Amygdala (tissue), 56 donors: ENCODE data around the gene RRP1B.
"Not testable (repeated sequence)": the region's sequence is repeated elsewhere in the genome, so short reads cannot be mapped to it uniquely, and the experiment has no call there.

Source experiments
- DNase-seq, 56 donors: peaks; one replicate each; lab custom pipeline; 2025; lab: John Stamatoyannopoulos, UW

Gene RRP1B

DNA sequence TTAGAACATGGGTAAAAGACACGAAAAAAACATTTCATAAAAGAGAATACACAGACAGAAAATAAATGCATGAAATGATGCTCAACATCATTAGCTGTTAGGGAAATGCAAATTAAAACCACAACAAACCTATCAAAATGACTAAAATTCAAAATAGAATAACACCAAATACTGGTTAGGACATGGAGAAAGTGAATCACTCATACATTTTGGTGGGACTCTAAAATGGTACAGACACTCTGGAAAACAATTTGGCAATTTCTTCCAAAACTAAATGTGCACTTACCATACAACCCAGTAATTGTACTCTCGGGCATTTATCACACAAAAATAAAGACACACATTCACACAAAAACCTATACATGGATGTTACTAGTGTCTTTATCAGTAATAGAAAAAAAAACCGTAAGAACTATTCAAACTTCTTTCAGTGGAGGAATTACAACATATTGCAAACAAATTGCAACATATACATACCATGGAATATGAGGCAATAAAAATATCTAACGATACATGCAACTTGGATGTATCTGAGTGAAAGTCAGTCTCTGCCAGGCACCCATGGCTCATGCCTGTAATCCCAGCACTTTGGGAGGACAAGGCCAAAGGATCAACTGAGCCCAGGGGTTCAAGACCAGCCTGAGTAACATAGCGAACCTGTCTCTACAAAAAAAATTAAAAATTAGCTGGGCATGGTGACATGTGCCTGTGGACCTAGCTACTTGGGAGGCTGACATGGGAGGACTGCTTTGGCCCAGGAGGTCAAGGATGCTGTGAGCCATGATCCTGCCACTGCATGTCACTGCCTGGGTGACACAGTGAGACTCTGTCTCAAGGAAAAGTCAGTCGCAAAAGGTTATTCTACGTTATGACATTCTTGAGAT is 19.6 kb upstream of the RRP1B start:
- no peak for DNase-seq

DNA sequence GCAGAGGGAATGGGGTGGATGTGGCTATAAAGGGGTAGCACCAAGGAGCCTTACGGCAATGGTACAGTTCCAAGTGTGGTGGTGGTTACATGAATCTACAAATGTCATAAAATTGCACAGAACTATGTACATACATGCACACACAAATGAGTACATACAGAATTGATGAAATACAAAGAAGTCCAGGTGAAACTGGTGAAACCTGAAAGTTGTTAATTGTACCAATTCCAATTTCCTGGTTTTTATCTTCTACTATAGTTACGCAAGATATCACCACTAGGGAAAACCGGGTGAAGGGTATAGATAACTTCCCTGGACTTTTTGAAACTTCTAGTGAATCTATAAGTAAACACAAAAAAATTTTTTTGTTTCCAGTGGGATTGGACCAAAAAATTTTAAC is 19.0 kb upstream of the RRP1B start:
- DNase-seq, result no peak

- DNase-seq, result no peak
Observed at GRCh38 chr21:43643193-43643592, 16.2 kb upstream of the RRP1B start.

DNA sequence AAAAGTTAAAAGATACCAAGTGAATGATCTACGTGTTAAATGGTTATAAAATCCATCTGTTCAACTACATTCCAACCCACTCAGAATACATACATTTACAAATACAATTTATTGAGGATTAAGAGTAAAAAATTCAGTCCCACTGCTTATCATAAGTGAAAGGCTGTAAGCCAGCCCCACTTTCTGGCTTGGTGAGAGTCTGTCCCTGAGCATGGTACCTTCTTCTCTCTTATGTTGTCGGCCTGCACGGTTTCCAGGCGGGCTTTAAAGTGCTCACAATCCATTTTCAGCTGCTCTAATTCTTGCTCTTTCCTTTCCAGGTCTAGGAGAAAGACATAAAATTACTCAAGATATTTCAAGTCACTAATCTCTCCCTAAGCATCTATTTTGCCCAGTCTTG is 15.3 kb upstream of the RRP1B start:
- no peak for DNase-seq

- DNase-seq, result peak in 17 of 56 donors; percentile 1 to 41 (median 17)
Observed at GRCh38 chr21:43644609-43645008, 14.8 kb upstream of the RRP1B start.

DNA sequence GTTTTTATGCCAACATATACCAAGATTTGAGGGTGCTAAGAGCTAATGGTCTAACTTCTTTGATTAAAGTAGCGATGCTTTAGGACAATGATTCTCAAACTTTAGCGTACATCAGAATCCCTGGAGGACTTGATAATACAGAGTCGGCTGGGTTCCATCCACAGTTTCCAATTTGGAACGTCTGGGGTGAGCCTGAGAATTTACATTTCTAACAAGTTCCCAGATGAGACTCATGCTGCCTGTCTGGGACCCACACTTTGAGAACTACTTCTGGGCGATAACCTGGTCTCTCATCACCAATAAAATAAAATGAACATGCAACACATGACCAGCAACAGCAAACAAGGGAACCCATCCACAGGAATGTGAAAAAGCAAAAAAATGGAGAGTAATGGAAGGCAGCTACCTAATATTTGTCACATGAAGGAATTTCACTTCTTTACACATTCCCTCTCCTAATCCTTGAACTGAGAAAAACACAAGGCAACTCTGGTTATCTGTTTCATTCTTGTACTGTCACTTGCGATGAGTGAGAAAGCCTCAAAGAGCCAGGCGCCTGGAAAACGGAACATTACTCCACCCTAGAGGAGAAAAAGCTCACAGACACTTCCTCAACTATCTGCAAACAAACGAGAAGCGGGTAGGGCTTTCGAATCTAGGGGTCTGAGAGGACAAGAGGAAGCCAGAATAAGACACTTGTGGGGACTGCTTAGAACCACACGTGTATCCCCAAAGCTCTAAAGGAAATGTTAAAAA is 14.0 kb upstream of the RRP1B start:
- peak in 16 of 56 donors; percentile 3 to 69 (median 17) for DNase-seq

DNA sequence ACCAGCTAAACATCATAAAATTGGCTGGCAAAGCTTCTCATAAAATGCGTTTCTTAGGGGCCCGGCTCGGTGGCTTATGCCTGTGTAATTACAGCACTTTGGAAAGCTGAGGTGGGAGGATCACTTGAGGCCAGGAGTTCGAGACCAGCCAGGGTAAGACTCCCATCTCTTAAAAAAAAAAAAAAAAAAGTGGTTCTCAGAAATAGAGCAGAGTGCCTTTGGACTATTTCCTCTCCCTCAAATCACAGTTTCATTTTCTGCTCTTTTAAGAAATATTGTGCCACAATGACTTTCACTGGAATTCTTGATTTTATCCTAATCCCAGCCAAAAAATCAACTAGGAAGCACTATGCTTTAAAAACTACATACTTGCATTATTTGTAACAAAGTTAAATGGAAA is 13.4 kb upstream of the RRP1B start:
- no peak for DNase-seq

DNA sequence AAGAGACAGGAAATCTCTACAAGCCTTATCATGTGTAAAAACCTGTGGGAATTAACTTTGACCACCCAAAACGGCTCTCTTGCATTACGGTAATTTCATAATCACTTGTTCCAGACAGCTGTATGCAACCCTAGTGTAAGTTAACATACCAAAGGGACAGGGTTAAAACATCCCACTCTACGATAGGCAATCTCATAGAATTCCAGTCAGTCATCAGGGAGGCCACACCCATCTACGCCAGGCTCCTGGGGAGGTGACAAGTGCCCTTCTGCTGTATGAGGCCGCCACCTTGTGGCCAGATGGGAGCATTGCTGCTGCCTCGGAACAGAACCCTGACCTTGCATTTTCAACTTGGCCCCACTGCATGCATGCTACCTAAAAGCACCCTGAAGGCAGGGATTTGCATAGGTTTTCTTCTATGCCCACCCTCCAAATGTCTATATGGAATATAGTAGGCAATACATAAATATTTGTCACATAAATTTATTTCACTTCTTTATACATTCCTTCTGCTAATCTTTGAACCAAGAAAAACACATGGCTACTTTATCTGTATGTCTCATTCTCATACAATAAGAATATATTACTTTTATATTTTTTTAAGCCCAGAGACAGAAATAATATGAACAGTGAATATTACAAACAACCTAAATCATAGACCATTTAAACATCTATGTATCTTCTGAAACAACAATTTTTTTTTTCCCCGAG is 12.7 kb upstream of the RRP1B start:
- peak; percentile 4 to 89 (median 70) for DNase-seq

DNA sequence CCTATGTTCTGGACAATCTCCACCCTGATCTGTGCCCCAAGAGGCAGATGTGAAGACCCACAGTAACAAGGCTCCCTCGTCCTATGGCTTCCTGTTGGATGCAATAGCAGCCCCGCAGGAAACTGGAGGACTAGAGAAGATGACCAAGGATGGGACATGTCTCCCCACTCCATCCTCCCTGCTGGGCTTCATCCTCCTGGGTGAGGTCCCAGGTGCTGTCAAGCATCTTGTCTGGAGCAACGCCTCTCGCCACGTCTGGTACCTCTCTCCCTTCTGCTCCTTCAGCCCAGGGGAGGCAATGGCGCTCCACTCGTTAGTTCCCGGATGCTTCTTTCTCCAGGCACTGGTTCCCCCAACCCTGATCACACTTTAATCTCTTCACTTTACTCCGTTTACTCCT is 11.2 kb upstream of the RRP1B start:
- no peak for DNase-seq

DNA sequence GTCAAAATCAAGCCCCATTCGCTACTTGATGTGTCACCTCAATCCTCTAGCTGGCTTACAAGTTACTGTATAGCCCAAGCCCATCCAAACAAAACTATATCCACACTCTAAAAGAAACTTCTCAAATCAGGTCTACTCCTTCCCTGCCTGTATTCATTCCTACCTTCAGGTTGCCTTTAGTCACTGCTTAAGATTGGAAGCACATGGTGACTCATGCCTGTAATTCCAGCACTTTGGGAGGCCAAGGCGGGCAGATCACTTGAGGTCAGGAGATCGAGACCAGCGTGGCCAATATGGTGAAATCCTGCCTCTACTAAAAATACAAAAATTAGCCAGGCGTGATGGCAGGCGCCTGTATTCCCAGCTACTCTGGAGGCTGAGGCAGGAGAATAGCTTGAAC is 7.4 kb upstream of the RRP1B start:
- not testable (repeated sequence) for DNase-seq

- no peak for DNase-seq
Observed at GRCh38 chr21:43652616-43653015, 6.7 kb upstream of the RRP1B start.

DNA sequence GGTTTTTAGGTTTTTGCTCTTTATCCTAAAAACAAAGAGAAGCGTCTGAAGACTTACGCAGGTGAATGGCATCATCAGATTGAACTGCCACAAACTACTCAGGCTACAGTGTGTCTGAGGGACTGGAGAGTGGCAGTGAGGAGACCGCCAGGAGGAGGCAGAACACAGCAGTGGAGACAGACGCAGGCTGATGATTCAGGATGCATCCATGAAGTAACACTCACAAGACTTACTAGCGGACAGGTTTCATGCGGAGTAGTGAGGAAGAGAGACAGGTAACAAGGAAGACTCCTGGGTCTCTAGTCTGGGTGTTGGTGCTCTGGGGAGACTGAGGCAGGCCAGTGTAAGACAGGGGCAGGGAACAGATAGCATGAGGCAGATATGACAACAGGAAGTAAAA is 5.7 kb upstream of the RRP1B start:
- no peak for DNase-seq

DNA sequence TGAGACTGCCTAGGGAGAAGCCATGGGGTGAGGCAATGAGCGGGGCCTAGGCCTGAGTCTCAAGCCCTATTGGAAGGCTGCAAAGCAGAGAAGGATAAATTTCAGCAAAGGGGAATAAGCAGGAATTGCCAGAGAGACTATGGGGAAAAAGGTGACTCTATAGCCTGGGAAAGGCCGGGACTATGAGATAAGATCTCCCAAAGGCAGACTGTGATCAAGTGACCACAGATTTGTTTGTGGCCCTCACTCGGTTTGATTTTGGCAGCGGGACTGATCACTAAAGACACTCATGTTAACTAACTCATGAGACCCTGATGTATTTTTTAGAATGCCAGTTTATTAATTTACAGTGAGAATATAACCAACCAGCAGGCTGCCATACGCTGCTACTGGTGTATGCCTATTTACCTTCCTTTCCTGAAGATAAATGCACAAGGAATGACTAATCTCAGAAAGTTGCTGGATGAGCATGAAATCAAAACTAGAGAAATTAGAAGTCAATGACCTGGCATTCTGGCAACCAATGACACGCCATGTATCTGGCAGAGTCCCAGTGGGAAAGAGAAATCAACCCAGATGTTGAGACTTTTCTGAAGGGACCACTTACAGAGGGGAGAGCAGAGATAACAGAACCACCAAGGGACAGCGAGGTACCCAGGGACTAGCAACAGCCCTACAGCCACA is 4.4 kb upstream of the RRP1B start:
- DNase-seq, result no peak

DNA sequence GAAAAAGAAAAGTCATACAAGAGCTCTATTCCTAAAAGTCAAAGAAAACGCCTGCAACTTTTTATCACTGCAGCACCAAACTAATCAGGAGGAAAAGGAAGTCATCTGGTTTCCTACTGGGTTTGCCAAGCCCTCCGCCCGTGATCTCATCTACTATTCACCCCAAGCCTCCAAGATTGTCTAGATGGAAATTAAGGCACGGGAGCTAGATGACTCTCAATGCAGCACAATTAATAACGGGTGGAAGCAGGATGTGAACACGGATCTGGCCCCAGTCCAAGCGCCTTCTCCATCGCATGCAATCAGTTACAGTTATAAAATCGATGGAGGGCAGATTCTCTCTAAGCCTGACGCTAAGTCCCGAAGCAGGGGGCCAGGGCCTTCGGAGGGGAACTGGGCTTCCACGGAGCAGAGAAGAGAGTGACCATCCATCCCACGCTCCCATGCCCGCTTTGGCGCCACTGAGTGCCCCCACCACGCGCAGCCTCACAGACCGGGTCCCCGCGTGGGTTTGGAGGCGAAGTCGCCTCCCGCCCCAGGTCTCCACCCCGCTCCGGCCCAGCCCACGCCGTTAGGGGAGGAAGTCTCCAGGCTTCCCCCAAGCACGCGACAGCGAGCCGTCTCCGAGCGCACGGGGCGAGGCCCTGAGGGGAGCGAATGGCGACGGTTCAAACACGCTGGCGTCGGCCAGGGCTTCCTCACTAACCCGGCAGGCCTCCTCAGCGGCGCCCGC is 1.8 kb upstream of the RRP1B start:
- DNase-seq, result no peak

DNA sequence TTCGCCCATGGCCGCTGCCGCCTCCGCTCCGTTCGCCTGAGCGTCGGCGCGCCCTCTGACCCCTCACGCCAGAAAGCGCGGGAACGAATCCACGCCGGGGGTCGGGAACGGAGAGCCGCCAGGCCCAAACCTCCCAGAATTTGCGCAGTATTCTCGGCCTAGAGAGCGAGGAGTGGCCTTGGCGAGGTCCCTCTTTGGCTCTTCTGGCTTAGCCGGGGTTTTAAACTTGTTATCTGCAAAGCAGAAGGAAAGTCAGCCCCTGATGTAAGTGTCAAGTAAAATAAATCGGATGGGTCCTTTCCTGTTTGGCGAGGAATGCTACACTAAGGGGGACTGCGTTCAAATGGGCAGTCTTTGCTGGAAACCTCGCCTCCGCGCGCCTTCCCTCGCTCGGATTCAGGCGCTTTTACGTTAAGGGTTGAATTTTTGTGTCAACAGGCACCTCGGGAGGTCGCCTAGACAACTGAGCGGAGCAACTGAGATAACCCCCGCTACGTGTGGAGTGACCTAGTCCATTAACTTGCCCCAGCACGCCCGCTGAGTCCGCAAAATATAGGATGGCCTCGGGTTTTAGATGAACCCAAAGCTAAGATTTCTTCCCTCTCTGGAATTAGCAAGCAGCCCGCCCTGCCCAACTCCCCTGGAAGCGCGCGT is 1.1 kb upstream of the RRP1B start:
- no peak for DNase-seq

DNA sequence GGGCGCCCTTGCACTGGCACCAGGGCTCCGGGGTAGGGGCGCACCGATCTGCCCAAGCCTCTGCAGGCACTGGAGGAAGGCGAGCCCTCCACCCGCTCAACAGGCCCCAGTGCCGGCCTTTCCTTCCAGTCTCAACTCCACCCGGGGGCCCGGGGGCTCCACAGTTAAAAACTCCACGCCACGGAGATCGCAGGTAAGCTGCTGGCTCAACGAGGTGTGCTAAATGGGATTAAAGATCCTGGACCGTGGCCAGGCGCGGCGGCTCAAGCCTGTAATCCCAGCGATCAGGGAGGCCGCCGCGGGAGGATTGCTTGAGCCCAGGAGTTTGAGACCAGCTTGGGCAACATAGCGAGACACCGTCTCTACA is 608 bp upstream of the RRP1B start:
- peak in 1 of 56 donors; percentile 45 for DNase-seq

GRCh38 chr21:43662286-43662685 is 2.9 kb downstream of the RRP1B start:
- no peak for DNase-seq

- DNase-seq, result no peak
Observed at GRCh38 chr21:43663033-43663432, 3.7 kb downstream of the RRP1B start.

DNA sequence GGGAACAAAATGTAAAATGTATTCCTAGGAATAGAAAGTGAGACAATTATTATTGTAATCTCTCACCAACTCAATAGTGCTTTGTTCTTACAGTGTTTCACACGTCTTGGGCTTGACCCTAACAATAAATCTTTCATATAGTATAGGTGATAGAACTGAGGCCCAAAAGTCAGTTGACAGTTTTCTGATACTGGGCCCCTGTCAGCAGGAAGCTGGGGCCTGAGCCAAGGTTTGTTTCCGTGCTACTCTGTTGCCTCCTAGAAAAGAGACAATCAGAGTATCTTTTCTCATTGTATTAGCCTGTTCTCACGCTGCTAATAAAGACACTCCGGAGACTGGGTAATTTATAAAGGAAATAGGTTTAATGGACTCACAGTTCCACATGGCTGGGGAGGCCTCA is 5.0 kb downstream of the RRP1B start:
- no peak for DNase-seq
